CD1c-positive myeloid dendritic cell (primary cell): ENCODE measurements around the gene CD6.

Source experiments
- DNase-seq: peaks from one replicate; pipeline ENCODE4 v3.0.0-alpha.2; 2016; ENCODE audit errors: extremely low spot score

CD6 gene

DNA sequence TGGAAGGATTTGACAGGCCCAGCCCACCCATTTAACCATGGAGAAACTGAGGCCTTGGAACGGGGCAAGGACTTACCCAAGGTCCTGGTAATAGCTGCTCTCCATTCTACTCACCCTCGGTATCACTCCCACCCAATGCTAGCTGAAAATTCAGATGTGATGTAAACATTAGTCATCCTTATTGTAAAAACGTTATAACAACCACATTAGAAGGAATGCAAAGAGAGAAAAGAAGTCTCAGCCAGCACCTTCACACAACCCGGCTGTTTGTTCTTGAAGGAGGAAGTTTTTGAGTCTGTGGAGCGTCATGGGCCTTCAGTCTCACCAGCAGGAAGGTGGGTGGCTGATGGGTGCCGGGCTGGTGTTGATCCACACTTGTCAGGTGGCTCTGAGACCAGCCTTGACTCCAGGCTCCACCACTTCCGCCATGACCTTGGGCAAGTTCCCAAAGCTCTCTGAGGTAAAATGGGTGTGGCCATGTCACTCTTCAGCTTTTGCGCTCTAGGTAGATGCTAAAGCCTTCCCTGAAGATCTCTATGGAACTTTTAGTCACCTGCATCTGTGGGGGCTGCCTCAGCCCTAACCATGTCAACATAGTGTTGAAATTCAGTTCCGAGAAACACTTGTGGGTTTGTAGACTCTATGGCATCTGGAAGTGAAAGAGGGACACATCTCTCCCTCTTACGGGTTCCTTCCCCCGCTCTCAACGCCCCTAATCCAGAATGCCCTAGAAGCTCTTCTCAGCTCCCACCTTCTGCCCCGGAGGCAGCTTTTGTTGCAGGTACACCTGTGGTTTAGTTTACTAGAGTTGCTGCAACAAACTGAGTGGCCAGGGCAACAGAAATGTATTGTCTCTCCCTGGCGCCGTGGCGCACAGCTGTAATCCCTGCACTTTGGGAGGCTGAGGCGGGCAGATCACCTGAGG, 14.8 kb downstream of the CD6 start:
- DNase-seq: peak; percentile 88

DNA sequence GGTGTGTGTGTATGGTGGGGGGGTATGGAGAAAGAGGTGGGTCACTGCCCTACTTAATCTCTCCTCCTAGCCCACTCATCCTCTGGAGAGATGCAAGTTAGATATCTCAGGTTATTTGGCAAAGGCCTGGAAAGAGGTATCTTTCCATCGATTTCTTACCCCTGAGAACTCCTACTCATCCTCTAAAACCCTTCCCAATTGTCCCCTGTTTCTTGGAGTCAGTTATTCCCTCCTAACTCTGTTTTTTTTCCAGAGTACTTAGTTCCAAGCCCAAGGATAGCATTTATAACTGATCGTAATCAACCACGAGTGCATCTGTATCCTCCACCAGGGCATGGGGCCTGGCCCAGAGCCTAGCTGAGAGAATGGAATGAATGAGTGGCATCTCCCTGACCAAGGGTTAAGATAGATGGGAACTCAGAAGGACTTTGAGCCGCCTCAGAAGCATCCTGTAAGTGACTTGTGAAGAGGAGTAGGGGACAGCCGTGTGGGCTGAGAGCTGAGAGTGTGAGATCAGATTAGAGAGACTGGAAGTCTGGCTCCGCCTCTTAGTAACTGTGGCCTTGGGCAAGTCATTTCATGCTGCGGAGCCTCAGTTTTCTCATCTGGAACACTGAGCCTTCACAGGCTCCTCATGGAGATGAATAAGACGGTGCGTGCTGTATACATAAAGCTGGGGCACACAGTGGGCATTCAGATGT, 16.2 kb downstream of the CD6 start:
- DNase-seq: no peak

GRCh38 chr11:60988658-60989057, 17.2 kb downstream of the CD6 start:
- no peak for DNase-seq

DNA sequence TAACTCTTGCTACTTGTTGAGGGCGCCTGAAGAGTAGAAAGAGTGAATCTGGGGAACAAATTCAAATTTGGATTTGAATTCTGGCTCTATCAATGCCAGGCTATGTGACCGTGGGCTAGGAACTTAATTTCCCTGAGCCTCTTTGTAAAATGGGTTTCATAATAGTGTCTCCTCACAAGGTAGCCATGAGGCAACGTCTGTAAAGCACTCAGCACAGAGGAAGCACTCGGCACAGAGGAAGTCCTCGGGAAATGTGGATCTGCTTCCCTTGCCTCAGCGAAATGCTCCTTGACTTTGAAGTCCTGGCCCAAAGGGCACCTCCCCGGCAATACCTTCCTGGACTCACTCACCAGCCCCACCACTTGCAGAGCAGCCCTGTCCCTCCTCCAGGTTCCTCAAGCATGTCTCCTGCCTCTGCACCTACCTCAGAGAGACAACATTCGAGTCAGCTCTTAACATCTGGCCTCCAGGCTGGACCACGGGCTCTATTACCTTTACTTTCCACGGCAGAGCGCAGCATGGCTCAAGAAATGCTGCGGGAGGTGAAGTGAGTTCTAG, 17.7 kb downstream of the CD6 start:
- peak; percentile 77 for DNase-seq

DNA sequence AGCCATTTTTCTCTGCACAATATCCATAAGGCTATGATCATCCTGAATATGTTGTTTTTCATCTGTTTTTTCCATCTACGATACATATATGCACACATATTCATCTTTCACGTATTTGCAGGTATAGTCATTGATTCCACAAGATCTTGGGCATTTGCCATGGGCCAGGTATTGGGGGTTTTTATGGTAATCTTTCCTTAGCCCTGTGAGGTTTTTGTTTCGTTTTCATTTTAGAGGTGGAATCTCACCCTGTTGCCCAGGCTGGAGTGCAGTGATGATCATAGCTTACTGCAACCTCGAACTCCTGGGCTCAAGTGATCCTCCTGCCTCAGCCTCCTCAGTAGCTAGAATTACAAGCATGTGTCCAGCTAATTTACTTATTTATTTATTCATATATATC, 20.0 kb downstream of the CD6 start:
- DNase-seq: no peak

GRCh38 chr11:60992842-60993409, 21.4 kb downstream of the CD6 start:
- DNase-seq: no peak

DNA sequence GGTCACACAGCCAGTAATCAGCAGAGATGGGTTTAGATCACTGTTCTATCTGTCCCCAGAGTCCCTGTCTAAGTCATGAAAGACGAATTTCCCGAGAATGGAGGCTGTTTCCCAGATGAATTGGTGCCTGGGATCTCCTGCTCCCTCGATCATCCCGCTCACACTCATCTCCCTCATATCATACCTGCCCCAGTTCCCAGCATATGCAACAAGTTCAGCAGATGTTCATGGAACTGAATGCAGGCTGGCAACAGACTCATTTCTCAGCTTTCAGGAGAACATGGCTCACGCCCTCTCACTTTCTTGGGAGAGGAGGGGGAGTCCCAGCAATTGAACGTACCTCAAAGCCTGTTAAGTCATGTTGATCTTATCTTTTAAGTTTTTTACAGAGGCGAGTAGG, 22.1 kb downstream of the CD6 start:
- DNase-seq: no peak

- DNase-seq: no peak
Observed at GRCh38 chr11:60994541-60995080, 23.1 kb downstream of the CD6 start.

GRCh38 chr11:60995798-60996197, 24.3 kb downstream of the CD6 start:
- DNase-seq: peak; percentile 46

DNA sequence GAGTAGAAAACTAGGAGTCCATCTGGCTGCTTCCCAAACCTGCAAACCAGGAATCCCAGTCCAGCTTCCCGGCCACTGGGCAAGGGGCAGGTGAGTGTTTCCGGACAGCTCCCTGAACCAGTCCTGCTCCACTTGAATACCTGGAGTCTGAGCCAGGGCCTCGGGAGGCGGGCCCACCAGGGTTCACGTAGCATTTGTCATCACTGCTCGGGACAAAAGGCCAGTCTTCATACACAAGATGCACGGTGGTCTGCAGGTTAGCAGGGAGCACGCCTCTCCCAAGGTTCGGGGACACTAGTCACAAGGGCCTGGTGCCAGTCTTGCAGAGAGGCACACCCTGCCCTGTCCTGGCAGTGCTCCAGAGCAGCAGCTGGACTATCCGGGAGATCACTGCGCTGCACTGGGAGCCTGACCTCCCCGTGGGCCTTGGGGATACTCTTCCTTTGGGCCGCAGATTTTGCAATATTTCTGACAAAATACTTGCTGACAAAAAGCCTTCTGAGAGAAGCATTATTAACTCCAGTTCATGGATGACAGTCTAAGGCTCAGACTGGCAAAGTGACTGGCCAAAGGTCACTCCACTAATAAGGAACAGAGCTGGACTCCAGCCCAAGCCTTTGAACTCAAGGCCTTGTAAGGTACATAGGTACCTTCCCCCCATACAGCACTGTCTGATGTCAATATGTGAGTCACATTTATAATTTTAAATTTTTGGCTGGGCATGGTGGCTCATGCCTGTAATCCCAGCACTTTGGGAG, 25.1 kb downstream of the CD6 start:
- no peak for DNase-seq

DNA sequence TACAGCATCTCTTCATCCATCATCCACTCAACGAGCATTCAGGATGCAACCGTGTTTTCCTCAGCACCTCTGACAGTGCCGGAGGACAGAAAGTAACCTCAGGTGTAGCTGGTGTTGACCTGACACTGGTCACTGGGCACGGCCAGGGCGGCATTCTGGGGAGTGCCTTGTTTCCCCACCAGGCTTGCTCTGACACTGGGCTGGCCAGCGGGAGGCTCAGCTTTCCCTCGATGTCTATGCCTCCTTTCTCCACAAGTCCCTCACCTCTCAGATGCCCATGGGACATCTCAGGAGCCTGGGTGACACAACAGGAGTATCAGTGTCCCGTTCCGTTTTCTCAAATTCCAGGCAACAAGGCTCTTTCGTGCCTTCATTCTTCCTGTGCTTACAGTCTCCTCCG, 28.9 kb downstream of the CD6 start:
- DNase-seq: no peak

DNA sequence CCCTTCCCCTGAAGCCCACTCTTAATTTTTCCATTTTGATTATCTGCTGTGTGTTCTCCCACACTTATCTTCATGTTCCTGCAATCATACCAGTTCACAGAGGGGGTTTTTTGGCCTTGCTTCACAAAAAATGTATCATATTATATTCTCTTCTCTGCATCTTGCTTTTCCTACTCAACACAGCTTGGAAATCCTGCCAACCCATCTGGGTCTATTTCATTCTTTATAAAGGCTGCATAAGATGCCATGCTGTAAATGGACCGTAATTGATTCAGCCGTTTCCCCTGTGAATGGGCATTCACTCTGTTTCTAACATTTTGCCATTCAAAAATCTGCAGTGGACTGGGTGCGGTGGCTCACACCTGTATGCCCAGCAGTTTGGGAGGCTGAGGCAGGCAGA, 30.5 kb downstream of the CD6 start:
- no peak for DNase-seq

- DNase-seq: no peak
Observed at GRCh38 chr11:61002598-61002997, 31.1 kb downstream of the CD6 start.

GRCh38 chr11:61004180-61004611, 32.7 kb downstream of the CD6 start:
- no peak for DNase-seq

DNA sequence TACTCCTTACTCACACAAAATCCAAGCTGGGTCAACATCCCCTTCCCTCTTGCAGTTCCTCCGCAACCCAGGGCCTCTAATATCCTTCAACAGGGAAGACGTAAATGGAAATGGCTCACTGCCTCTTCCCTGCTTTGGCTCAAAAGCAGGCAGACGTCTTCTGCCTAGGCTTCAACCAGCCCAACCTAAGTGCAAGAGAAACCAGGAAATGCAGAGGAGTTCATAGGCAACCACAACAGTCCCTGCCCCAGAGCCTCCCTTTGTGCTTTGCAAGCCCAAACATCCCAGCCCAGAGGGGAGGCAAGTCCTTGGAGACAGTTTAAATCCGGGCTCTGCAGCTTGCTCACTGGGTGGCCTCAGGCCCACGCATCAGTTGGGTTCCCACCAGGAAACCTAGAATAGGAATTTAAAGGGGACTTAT, 33.3 kb downstream of the CD6 start:
- DNase-seq: no peak

DNA sequence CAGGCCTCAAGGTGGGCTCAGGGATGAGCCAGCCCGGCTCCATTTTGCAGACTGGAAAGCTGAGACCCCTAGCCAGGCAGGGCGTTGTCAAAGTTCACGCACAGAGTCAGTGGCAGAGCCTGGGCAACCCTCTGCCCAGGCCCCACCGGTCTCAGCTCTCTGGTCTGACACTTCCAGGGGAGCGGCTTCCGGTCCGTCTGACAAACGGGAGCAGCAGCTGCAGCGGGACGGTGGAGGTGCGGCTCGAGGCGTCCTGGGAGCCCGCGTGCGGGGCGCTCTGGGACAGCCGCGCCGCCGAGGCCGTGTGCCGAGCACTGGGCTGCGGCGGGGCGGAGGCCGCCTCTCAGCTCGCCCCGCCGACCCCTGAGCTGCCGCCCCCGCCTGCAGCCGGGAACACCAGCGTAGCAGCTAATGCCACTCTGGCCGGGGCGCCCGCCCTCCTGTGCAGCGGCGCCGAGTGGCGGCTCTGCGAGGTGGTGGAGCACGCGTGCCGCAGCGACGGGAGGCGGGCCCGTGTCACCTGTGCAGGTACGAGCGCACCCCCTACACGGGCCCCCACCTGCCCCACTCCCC, 36.0 kb downstream of the CD6 start:
- DNase-seq: no peak

- DNase-seq: no peak
Observed at GRCh38 chr11:61007956-61008896, 36.7 kb downstream of the CD6 start.

GRCh38 chr11:61008971-61009370, 37.5 kb downstream of the CD6 start:
- DNase-seq: no peak

- no peak for DNase-seq
Observed at GRCh38 chr11:61009392-61010275, 38.2 kb downstream of the CD6 start.
